HG03378 (cell line): ENCODE measurements around the gene ALDH3A1.

Experiments used
- ATAC-seq: cut with Tn5 transposase; IDR thresholded peaks from one replicate; pipeline ENCODE4 v1.9.1; 2021; ENCODE audit warnings: mild to moderate bottlenecking, moderate library complexity; ENCODE audit not compliant: unreplicated experiment

Gene ALDH3A1

GRCh38 chr17:19705771-19706770, 42.0 kb downstream of the ALDH3A1 start:
- no peak for ATAC-seq

- ATAC-seq, result no peak
Measured at GRCh38 chr17:19705201-19705600, 42.9 kb downstream of the ALDH3A1 start.

GRCh38 chr17:19703828-19704613, 44.1 kb downstream of the ALDH3A1 start:
- ATAC-seq, result no peak

GRCh38 chr17:19703106-19703827, 44.8 kb downstream of the ALDH3A1 start:
- no peak for ATAC-seq

GRCh38 chr17:19702217-19702641, 45.9 kb downstream of the ALDH3A1 start:
- ATAC-seq, result no peak
